K562 (cell line): Measurements from ENCODE around the gene AGAP1. TPM values are rescaled to one million over a fixed set of nuclear protein-coding genes. Genes with fewer than 3 reads are reported as not detected.

Experiments
- ATAC-seq: fragments of 200-7000 bp; cut with Tn5 transposase; 3 replicates; pipeline ENCODE4 v1.9.1; 2020; ENCODE audit warnings: moderate library complexity
- BruUV-seq: library from RNA; stranded (reverse); fragments of 400-500 nt; replicated peaks from 2 replicates; lab custom pipeline; 2021; lab: Mats Ljungman, UMichigan
- CTCF ChIA-PET: fragments of 300-600 bp; formaldehyde crosslinking; extraction: SDS; loops from one replicate; lab custom pipeline; 2021; ENCODE audit warnings: low intra/inter-chr PET ratio; lab: Yijun Ruan, JAX
- POLR2A ChIA-PET: fragments of 300-600, 350-650 bp; sonication (Branson Sonifier 250); formaldehyde crosslinking; extraction: SDS; loops from one replicate; lab custom pipeline; 2021; ENCODE audit warnings: antibody characterized with exemption, inconsistent platforms; lab: Yijun Ruan, JAX
- DNase-seq, 4 experiments: peaks; one replicate each; pipeline versions ENCODE4 v3.0.0 to v3.0.0-alpha.2; 2011 to 2018; ENCODE audit warnings: low spot score in 3 of 4, mixed read lengths in 3 of 4; ENCODE audit errors: extremely low read depth in 1 of 4
- FAIRE-seq: peaks from 2 replicates; lab custom pipeline; 2011; peaks lifted over from hg19 to GRCh38; lab: Jason Lieb, UNC
- H2AFZ ChIP-seq: 2 replicates; pipeline ENCODE4 v1.6.0; 2011; ENCODE audit warnings: low read depth, low read length, control low read depth, inconsistent platforms
- H3K27ac ChIP-seq: fragments of 200-600 bp; 3 replicates; pipeline ENCODE4 v1.8.0; 2011; ENCODE audit warnings: low read depth, mild to moderate bottlenecking, control low read depth, inconsistent platforms, low read length, moderate library complexity, mixed read lengths; ENCODE audit errors: extremely low read depth
- H3K27me3 ChIP-seq, 2 experiments: fragments of 300-600 bp in 1 of 2; 2 replicates in 1 of 2; 3 replicates in 1 of 2; pipeline versions ENCODE4 v1.6.0 to v1.8.0; 2011; ENCODE audit warnings: inconsistent platforms in 2 of 2, low read length in 2 of 2, mild to moderate bottlenecking in 1 of 2, mixed read lengths in 1 of 2, moderate library complexity in 1 of 2; ENCODE audit not compliant: control insufficient read depth in 2 of 2, insufficient read depth in 2 of 2
- H3K36me3 ChIP-seq: fragments of 300-600 bp; 3 replicates; pipeline ENCODE4 v1.8.0; 2011; ENCODE audit warnings: mild to moderate bottlenecking, low read length, inconsistent platforms; ENCODE audit not compliant: control insufficient read depth, insufficient read depth
- H3K4me1 ChIP-seq, 2 experiments: fragments of 200-600 bp in 1 of 2; replicated peaks in 1 of 2; 2 replicates in 1 of 2; 3 replicates in 1 of 2; pipeline versions ENCODE4 v1.5.1 to v1.8.0; 2011; ENCODE audit warnings: inconsistent platforms in 2 of 2, low read length in 2 of 2, mild to moderate bottlenecking in 1 of 2, mixed read lengths in 1 of 2, moderate library complexity in 1 of 2; ENCODE audit not compliant: control insufficient read depth in 2 of 2, insufficient read depth in 2 of 2
- H3K4me2 ChIP-seq: 2 replicates; pipeline ENCODE4 v1.6.1; 2011; ENCODE audit warnings: low read length, control low read depth, inconsistent platforms, mixed read lengths; ENCODE audit not compliant: insufficient read depth
- H3K4me3 ChIP-seq: fragments of 200-600 bp; sonication (generic), shearing (Covaris generic); 2 replicates; pipeline ENCODE4 v1.5.1; 2016; ENCODE audit warnings: control low read depth, inconsistent platforms
- H3K79me2 ChIP-seq: fragments of 200-600 bp; 3 replicates; pipeline ENCODE4 v1.8.0; 2011; ENCODE audit warnings: low read length, inconsistent platforms; ENCODE audit not compliant: control insufficient read depth, insufficient read depth
- H3K9ac ChIP-seq, 2 experiments: 2 replicates each; pipeline versions ENCODE4 v1.6.0 to v1.6.1; 2011; ENCODE audit warnings: low read depth in 2 of 2, low read length in 2 of 2, control low read depth in 1 of 2, inconsistent platforms in 1 of 2, mild to moderate bottlenecking in 1 of 2, mixed read lengths in 1 of 2; ENCODE audit not compliant: insufficient read depth in 1 of 2
- H3K9me1 ChIP-seq: one replicate; pipeline ENCODE4 v1.6.0; 2011; ENCODE audit warnings: inconsistent platforms, mild to moderate bottlenecking, low read length, moderate library complexity; ENCODE audit not compliant: control insufficient read depth, insufficient read depth
- H3K9me3 ChIP-seq: replicated peaks from 2 replicates; pipeline ENCODE4 v1.5.1; 2011; ENCODE audit warnings: low read depth, low read length, inconsistent platforms; ENCODE audit not compliant: control insufficient read depth, insufficient read depth
- H4K20me1 ChIP-seq: replicated peaks from 2 replicates; pipeline ENCODE4 v1.6.1; 2011; ENCODE audit warnings: low read length, inconsistent platforms, mixed read lengths; ENCODE audit not compliant: control insufficient read depth, insufficient read depth
- E2F8 ChIP-seq: fragments of 450-650 bp; IDR thresholded peaks from 2 replicates; pipeline ENCODE4 v1.7.1; 2018; ENCODE audit warnings: mild to moderate bottlenecking, low read depth; ENCODE audit not compliant: partially characterized antibody
- FOSL1 ChIP-seq: fragments of 200-800 bp; sonication (Bioruptor generic); conservative IDR thresholded peaks from 2 replicates; pipeline ENCODE4 v1.6.1; 2016; ENCODE audit warnings: missing genetic modification characterization, missing compliant biosample characterization
- FOXP4 ChIP-seq: sonication (generic); formaldehyde crosslinking; IDR thresholded peaks from 2 replicates; pipeline ENCODE4 v1.8.0; 2022; ENCODE audit warnings: mild to moderate bottlenecking, missing genetic modification reagents, borderline replicate concordance
- GMEB1 ChIP-seq: fragments of 250-450 bp; sonication (Bioruptor Pico); IDR thresholded peaks from 2 replicates; pipeline ENCODE4 v1.4.0; 2020; ENCODE audit warnings: mild to moderate bottlenecking
- IFI16 ChIP-seq: fragments of 250-450 bp; sonication (Bioruptor Pico); IDR thresholded peaks from 2 replicates; pipeline ENCODE4 v2.1.2; 2022; ENCODE audit warnings: mild to moderate bottlenecking, inconsistent platforms
- MAZ ChIP-seq, 2 experiments: fragments of 450-650 bp in 1 of 2; sonication (generic) in 1 of 2; formaldehyde crosslinking; IDR thresholded peaks in 1 of 2; conservative IDR thresholded peaks in 1 of 2; 2 replicates each; pipeline versions ENCODE4 v1.4.0 to v1.5.0; 2020; ENCODE audit warnings: mild to moderate bottlenecking in 1 of 2, missing genetic modification reagents in 1 of 2
- NONO ChIP-seq, 2 experiments: fragments of 200-400 bp in 1 of 2; fragments of 450-650 bp in 1 of 2; formaldehyde crosslinking in 1 of 2; IDR thresholded peaks; 2 replicates each; pipeline ENCODE4 v1.6.1; 2017; ENCODE audit warnings: low read depth in 2 of 2, mild to moderate bottlenecking in 2 of 2, moderate library complexity in 2 of 2, low read length in 1 of 2
- NR4A1 ChIP-seq, 2 experiments: fragments of 250-450 bp in 1 of 2; fragments of 450-650 bp in 1 of 2; sonication (Bioruptor Pico) in 1 of 2; IDR thresholded peaks; 2 replicates each; pipeline versions ENCODE4 v1.4.0 to v1.6.1; 2016 to 2020; ENCODE audit warnings: mild to moderate bottlenecking in 2 of 2, missing compliant biosample characterization in 1 of 2, missing genetic modification characterization in 1 of 2, moderate library complexity in 1 of 2
- PCBP2 ChIP-seq: fragments of 200-400 bp; formaldehyde crosslinking; IDR thresholded peaks from 2 replicates; pipeline ENCODE4 v1.6.1; 2018; ENCODE audit warnings: low read length, low read depth, mild to moderate bottlenecking, moderate library complexity; ENCODE audit not compliant: poor library complexity, severe bottlenecking
- POLR2A ChIP-seq: fragments of 450-650 bp; conservative IDR thresholded peaks from 2 replicates; pipeline ENCODE4 v1.6.1; 2016
- SAP30 ChIP-seq: fragments of 200-600 bp; sonication (generic); IDR thresholded peaks from 2 replicates; pipeline ENCODE4 v1.6.1; 2012; ENCODE audit warnings: borderline replicate concordance, low read depth, mild to moderate bottlenecking, moderate library complexity, low read length, control low read depth, inconsistent platforms; ENCODE audit not compliant: insufficient read depth, poor library complexity, severe bottlenecking
- SIN3B ChIP-seq: fragments of 450-650 bp; IDR thresholded peaks from 2 replicates; pipeline ENCODE4 v1.6.1; 2017; ENCODE audit warnings: low read depth, mild to moderate bottlenecking, moderate library complexity
- SMAD3 ChIP-seq: fragments of 450-650 bp; formaldehyde crosslinking; conservative IDR thresholded peaks from 2 replicates; pipeline ENCODE4 v1.4.0; 2020; ENCODE audit warnings: mild to moderate bottlenecking
- SMARCB1 ChIP-seq: IDR thresholded peaks from 2 replicates; pipeline ENCODE4 v1.6.1; 2011; ENCODE audit warnings: improper control_type of control experiment, low read depth; ENCODE audit not compliant: insufficient read length
- ZNF143 ChIP-seq: sonication (generic); formaldehyde crosslinking; IDR thresholded peaks from 2 replicates; pipeline ENCODE4 v1.9.0; 2022; ENCODE audit warnings: mild to moderate bottlenecking, missing genetic modification reagents
- ZZZ3 ChIP-seq: fragments of 450-650 bp; IDR thresholded peaks from 2 replicates; pipeline ENCODE4 v1.6.1; 2016; ENCODE audit warnings: antibody characterized with exemption, mild to moderate bottlenecking, moderate library complexity
- WGBS: fragments of 100-300 bp; shearing (Covaris generic); methylation state at CpG from one replicate; pipeline ENCODE4 v1.1.6; 2016; ENCODE audit warnings: low coverage, mixed read lengths; ENCODE audit not compliant: insufficient coverage; ENCODE audit errors: missing lambda C conversion rate; 5-methylcytosine and 5-hydroxymethylcytosine counted together
- in situ Hi-C: fragments of 300-500 bp; cut with MboI; formaldehyde crosslinking; loops from 4 replicates; pipeline ENCODE4 v1.15.0; 2018; ENCODE audit warnings: inconsistent platforms, mixed read lengths
- intact Hi-C: fragments of 100-400 bp; cut with micrococcal nuclease; formaldehyde crosslinking; loops from 2 replicates; pipeline ENCODE4 v1.14.2; 2022
- polyA plus RNA-seq, 8 experiments: library from polyadenylated mRNA; depleted of rRNA in 4 of 8; stranded (reverse) in 5 of 8; unstranded in 3 of 8; fragments of >200 nt; fragmentation: Nextera tagmentation in 2 of 8; fragmentation: Illumina TruSeq in 1 of 8; extraction: Ambion mirVana in 2 of 8; extraction: Trizol in 1 of 8; gene quantifications; 2 replicates each; pipeline versions ENCODE4 v1.2.1 to v1.2.3, GENCODE V29; 2011 to 2014; ENCODE audit warnings: inconsistent platforms in 1 of 8, missing spikeins in 1 of 8
- total RNA-seq, 7 experiments: library from RNA; depleted of rRNA in 6 of 7; stranded (reverse); fragments of >200 nt in 6 of 7; fragmentation: Illumina TruSeq in 2 of 7; extraction: Trizol in 2 of 7; gene quantifications; 2 replicates each; pipeline versions ENCODE4 v1.2.1 to v1.2.3, GENCODE V29; 2011 to 2021; ENCODE audit warnings: low replicate concordance in 1 of 7

AGAP1 gene
- total and polyA plus RNA-seq, 9 of the 15 experiments (the other 6 are each of a cell fraction or from before 2014, with no cell fraction given): 1.3 to 24.0 (median 10.6) TPM

- intact Hi-C loops: no loop called here
- TF ChIP-seq NONO (IDR thresholded peaks at IDR 0.05; ENCODE audit: low read depth in 2 of 2, low read length in 1 of 2) (no peak), MAZ (CRISPR knock-in tag; conservative IDR thresholded peaks at IDR 0.05 in 1 of 2, IDR thresholded peaks at IDR 0.05 in 1 of 2) (no peak), SIN3B (no peak), NR4A1 (CRISPR knock-in tag; IDR thresholded peaks at IDR 0.05) (no peak), NR4A1 (tag; IDR thresholded peaks at IDR 0.05) (no peak), FOSL1 (tag) (no peak), SMARCB1 (no peak), ZNF143 (CRISPR knock-in tag) (no peak), E2F8 (no peak), GMEB1 (CRISPR knock-in tag) (no peak), SAP30 (no peak), POLR2A (no peak), PCBP2 (no peak), ZZZ3 (no peak), SMAD3 (no peak), FOXP4 (no peak), IFI16 (CRISPR knock-in tag) (no peak)
Measured at GRCh38 chr2:235692671-235693171, 198.9 kb downstream of the AGAP1 start.

More at GRCh38 chr2:235692671-235693171, 198.9 kb downstream of the AGAP1 start:
- H3K27me3 ChIP-seq: no peaks in the 10 kb centered on the region
- peaks cover 0 to 9% of the 10 kb centered on the region in 2 experiments; a peak in 4 of 5 replicates for H3K4me1 ChIP-seq
- H3K9me3 ChIP-seq: no peaks in the 10 kb centered on the region
- BruUV-seq: no TSS peak
- no peaks in the 10 kb centered on the region for H3K36me3 ChIP-seq
- no peak overlapping the region for H3K27ac ChIP-seq
- H3K9me1 ChIP-seq: no peaks in the 10 kb centered on the region
- peaks cover 41% of the 10 kb centered on the region for H3K79me2 ChIP-seq
- no peak overlapping the region for H3K4me3 ChIP-seq
- FAIRE-seq (no peak), ATAC-seq (no peak), DNase-seq (no peak)
- peak overlapping the region in 1 of 2 experiments; percentile 13; a peak in 1 of 4 replicates for H3K9ac ChIP-seq
- in situ Hi-C loops: no loop called here
- H3K4me2 ChIP-seq: no peak overlapping the region
- ChIA-PET POLR2A (no interaction called here), CTCF (no interaction called here)
- H2AFZ ChIP-seq: no peak overlapping the region
- peaks cover 48% of the 10 kb centered on the region for H4K20me1 ChIP-seq
- WGBS: 68% methylated on average over 8 of the region's 15 CpGs
